Ishikawa (cell line): Measurements from ENCODE around the gene MMP11.

Experiments used
- CEBPB ChIP-seq: IDR thresholded peaks from 2 replicates; pipeline ENCODE4 v1.6.1; 2012
- CREB1 ChIP-seq: IDR thresholded peaks from 2 replicates; pipeline ENCODE4 v1.6.1; 2012; ENCODE audit warnings: low read depth
- EGR1 ChIP-seq: IDR thresholded peaks from 2 replicates; pipeline ENCODE4 v1.6.1; 2012
- EP300 ChIP-seq: IDR thresholded peaks from 2 replicates; pipeline ENCODE4 v1.6.1; 2012; ENCODE audit warnings: borderline replicate concordance
- MAX ChIP-seq: IDR thresholded peaks from 2 replicates; pipeline ENCODE4 v1.6.1; 2012
- NFIC ChIP-seq: IDR thresholded peaks from 2 replicates; pipeline ENCODE4 v1.6.1; 2012
- RAD21 ChIP-seq: IDR thresholded peaks from 2 replicates; pipeline ENCODE4 v1.6.1; 2012; ENCODE audit warnings: low read depth
- REST ChIP-seq: IDR thresholded peaks from 2 replicates; pipeline ENCODE4 v1.6.1; 2012; ENCODE audit warnings: low read depth, mild to moderate bottlenecking
- TCF12 ChIP-seq: IDR thresholded peaks from 2 replicates; pipeline ENCODE4 v1.6.1; 2012; ENCODE audit warnings: low read depth
- TEAD4 ChIP-seq: IDR thresholded peaks from 2 replicates; pipeline ENCODE4 v1.6.1; 2012
- USF1 ChIP-seq: IDR thresholded peaks from 2 replicates; pipeline ENCODE4 v1.6.1; 2012
- YY1 ChIP-seq: IDR thresholded peaks from 2 replicates; pipeline ENCODE4 v1.6.1; 2012; ENCODE audit warnings: low read depth
- ZBTB7A ChIP-seq: IDR thresholded peaks from 2 replicates; pipeline ENCODE4 v1.6.1; 2012; ENCODE audit warnings: low read depth

Gene MMP11

GRCh38 chr22:23832226-23833016, 59.8 kb downstream of the MMP11 start:
- TF ChIP-seq EP300 (no peak), EGR1 (no peak), CREB1 (no peak), CEBPB (no peak), YY1 (no peak), ZBTB7A (no peak), TEAD4 (no peak), TCF12 (no peak), RAD21 (no peak), MAX (no peak), REST (no peak)

- TF ChIP-seq USF1 (no peak), REST (no peak), NFIC (no peak)
Measured at GRCh38 chr22:23833017-23833751, 60.5 kb downstream of the MMP11 start.
